Naive thymus-derived CD8-positive, alpha-beta T cell (primary cell): ENCODE results near the gene PPP1CC. TPM values are rescaled to one million over a fixed set of nuclear protein-coding genes. Genes with fewer than 3 reads are reported as not detected.
A peak's percentile ranks its signal among the peaks of the same experiment; 100 is the strongest.
"Not testable (repeated sequence)": the region's sequence is repeated elsewhere in the genome, so short reads cannot be mapped to it uniquely, and the experiment has no call there.

Source experiments
- ATAC-seq, 2 donors: fragments of 150-1000 bp; cut with Tn5 transposase in 1 of 2; sonication (Bioruptor Pico), chemical (Tn5 transposase) in 1 of 2; 1 replicate in 1 of 2; 2 replicates in 1 of 2; pipeline ENCODE4 v1.10.0; 2021; ENCODE audit warnings: mild to moderate bottlenecking in 2 of 2, moderate library complexity in 2 of 2
- POLR2A ChIA-PET: fragments of 350-600 bp; sonication (Branson Sonifier 250); formaldehyde crosslinking; loops from one replicate; lab custom pipeline; 2021; ENCODE audit warnings: antibody characterized with exemption; lab: Charles Lee
- DNase-seq, 10 donors: peaks; one replicate each; pipeline versions ENCODE4 v3.0.0 to v3.0.0-alpha.2; 2020 to 2022
- H3K27ac Mint-ChIP-seq, 10 donors: one replicate each; pipeline ENCODE4 v1.8.0; 2020 to 2022; ENCODE audit warnings: mild to moderate bottlenecking in 10 of 10, mixed read lengths in 10 of 10, moderate library complexity in 4 of 10, inconsistent platforms in 1 of 10
- H3K27me3 Mint-ChIP-seq, 5 donors: one replicate each; pipeline ENCODE4 v1.8.0; 2021 to 2022; ENCODE audit warnings: mixed read lengths in 5 of 5
- H3K36me3 Mint-ChIP-seq, 3 donors: one replicate each; pipeline ENCODE4 v1.8.0; 2020 to 2022; ENCODE audit warnings: mixed read lengths in 3 of 3, mild to moderate bottlenecking in 2 of 3, inconsistent platforms in 1 of 3
- H3K4me1 Mint-ChIP-seq, 4 donors: one replicate each; pipeline ENCODE4 v1.8.0; 2021 to 2022; ENCODE audit warnings: mixed read lengths in 4 of 4
- H3K4me3 Mint-ChIP-seq, 10 donors: one replicate each; pipeline ENCODE4 v1.8.0; 2020 to 2022; ENCODE audit warnings: mild to moderate bottlenecking in 10 of 10, mixed read lengths in 10 of 10, moderate library complexity in 6 of 10, inconsistent platforms in 1 of 10
- H3K9me3 Mint-ChIP-seq, 9 donors: one replicate each; pipeline ENCODE4 v1.8.0; 2020 to 2022; ENCODE audit warnings: mixed read lengths in 9 of 9, mild to moderate bottlenecking in 3 of 9, inconsistent platforms in 1 of 9, moderate library complexity in 1 of 9
- polyA plus RNA-seq, 3 donors: library from polyadenylated mRNA; unstranded; fragments of 300-500 nt; fragmentation: Illumina TruSeq; gene quantifications; one replicate each; pipeline ENCODE4 v1.2.3, GENCODE V29; 2021
- total RNA-seq, 8 experiments: library from RNA in 2 of 8; stranded (reverse) in 2 of 8; gene quantifications; one replicate each; pipeline ENCODE4 v1.2.3 and lab custom pipeline; 2021 to 2026

PPP1CC gene
- total and polyA plus RNA-seq, 5 experiments from 2014 or later = 112 to 150 (median 127) TPM

DNA sequence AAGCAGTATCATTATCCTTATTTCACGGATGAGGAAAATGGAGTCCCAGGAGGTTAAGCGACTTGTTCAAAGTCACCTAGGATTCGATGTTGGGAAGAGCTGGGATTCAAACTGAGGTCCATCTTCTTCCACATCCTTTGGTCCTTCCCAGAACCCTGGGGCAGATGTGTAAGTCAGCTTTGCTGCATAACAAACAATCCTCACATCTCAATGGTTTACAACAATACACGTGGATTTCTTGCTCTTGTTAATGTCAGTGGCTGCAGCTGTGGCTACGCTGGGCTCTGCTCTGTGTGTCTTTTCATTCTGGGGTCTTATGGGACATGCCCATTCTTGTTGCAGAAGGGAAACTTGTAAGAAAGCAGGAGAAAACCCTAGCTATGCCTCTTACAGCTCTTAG, 26.3 kb upstream of the PPP1CC start:
- H3K4me1 Mint-ChIP-seq = peaks cover 7 to 16% (median 8%) of the 10 kb centered on the region in 4 donors
- H3K4me3 Mint-ChIP-seq = no peak overlapping the region
- H3K36me3 Mint-ChIP-seq = no peaks in the 10 kb centered on the region
- H3K27me3 Mint-ChIP-seq = no peaks in the 10 kb centered on the region
- POLR2A ChIA-PET = no interaction called here
- no peak overlapping the region for H3K27ac Mint-ChIP-seq
- ATAC-seq (no peak), DNase-seq (no peak)
- H3K9me3 Mint-ChIP-seq = no peaks in the 10 kb centered on the region

DNA sequence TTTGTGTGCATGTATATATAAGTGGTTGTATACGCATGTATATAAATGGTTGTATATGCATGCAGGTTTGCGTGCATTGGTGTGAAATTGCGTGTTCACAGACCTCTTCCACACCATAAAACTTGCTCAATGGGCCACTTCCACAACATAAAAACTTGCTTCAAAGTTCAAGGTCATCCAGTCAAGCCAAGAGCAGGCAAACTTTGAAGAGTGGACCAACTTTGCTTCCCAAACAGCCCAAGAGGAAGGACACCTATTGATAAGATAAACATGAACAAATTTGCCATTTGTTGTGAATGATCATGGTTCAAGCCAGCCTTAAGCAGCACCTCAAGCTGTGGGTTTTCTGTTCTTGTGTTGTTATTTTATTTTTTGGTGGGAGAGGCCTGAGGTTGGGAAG, 25.2 kb upstream of the PPP1CC start:
- H3K27me3 Mint-ChIP-seq = no peaks in the 10 kb centered on the region
- no peaks in the 10 kb centered on the region for H3K9me3 Mint-ChIP-seq
- H3K36me3 Mint-ChIP-seq = no peaks in the 10 kb centered on the region
- POLR2A ChIA-PET = no interaction called here
- peaks cover 6 to 13% (median 6%) of the 10 kb centered on the region in 4 donors for H3K4me1 Mint-ChIP-seq
- H3K27ac Mint-ChIP-seq = peak overlapping the region in 1 of 10 donors; percentile 84
- ATAC-seq (no peak), DNase-seq (no peak)
- H3K4me3 Mint-ChIP-seq = no peak overlapping the region

DNA sequence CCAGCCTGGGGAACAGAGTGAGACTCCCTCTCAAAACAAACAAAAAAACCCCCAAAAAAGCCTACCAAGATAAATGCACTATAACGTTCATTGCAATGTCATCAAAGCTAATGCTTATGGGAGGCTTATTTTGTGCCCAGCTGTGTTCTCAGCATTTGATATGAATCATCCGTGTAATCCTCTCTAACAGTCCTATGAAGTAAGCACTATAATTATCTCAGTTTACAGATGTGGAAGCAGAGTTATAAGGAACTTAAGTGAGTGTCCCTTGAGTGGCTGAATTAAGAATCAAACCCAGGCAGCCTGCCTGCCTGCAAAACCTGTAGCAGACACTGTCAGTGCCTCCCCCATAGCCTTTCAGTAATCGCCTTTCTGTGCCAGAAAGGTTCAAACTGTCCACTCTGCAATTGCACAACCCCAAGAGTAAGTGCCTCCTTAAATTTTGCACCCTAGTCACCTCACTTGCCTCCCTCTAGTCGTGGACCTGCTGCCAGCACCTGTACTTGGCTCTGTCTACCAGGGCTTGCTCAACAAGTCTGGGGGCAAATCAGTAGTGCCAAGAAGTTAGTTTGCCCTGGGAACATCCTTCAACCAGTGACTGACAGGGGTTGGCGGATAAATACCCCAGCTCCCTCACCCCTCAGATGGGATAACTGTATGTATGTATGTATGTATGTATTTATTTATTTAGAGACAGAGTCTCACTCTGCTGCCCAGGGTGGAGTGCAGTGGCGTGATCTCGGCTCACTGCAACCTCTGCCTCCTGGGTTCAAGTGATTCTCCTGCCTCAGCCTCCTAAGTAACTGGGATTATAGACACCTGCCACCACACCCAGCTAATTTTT, 23.8 kb upstream of the PPP1CC start:
- DNase-seq (no peak), ATAC-seq (no peak)
- Mint-ChIP-seq H3K36me3 (no peaks in the 10 kb centered on the region), H3K9me3 (no peaks in the 10 kb centered on the region), H3K4me1 (peaks cover 0 to 3% (median 0%) of the 10 kb centered on the region in 4 donors), H3K27me3 (no peaks in the 10 kb centered on the region), H3K27ac (no peak overlapping the region), H3K4me3 (no peak overlapping the region)
- POLR2A ChIA-PET = interaction anchor here (0.5 kb wide), 1 partner anchor 9 kb away, joined by 3 read pairs; no protein-coding TSS in a partner anchor

DNA sequence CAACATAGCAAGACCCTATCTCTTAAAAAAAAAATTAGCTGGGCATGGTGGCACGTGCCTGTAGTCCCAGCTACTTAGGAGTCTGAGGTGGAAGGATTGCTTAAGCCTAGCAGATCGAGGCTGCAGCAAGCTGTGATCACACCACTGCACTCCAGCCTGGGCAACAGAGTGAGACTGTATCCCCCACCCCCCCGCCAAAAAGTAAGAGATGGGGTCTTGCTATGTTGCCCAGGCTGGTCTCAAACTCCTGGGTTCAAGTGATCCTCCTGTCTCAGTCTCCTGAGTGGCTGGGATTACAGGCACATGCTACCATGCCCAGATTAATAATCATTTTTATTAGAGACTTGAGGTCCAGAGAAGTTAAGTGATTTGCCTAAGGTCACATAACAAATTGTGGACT, 22.9 kb upstream of the PPP1CC start:
- not testable (repeated sequence) for H3K27ac Mint-ChIP-seq, ATAC-seq, H3K27me3 Mint-ChIP-seq, DNase-seq, H3K36me3 Mint-ChIP-seq, H3K9me3 Mint-ChIP-seq, H3K4me1 Mint-ChIP-seq, H3K4me3 Mint-ChIP-seq
- POLR2A ChIA-PET = interaction anchor here (0.5 kb wide), 1 partner anchor 10 kb away, joined by 3 read pairs; no protein-coding TSS in a partner anchor

DNA sequence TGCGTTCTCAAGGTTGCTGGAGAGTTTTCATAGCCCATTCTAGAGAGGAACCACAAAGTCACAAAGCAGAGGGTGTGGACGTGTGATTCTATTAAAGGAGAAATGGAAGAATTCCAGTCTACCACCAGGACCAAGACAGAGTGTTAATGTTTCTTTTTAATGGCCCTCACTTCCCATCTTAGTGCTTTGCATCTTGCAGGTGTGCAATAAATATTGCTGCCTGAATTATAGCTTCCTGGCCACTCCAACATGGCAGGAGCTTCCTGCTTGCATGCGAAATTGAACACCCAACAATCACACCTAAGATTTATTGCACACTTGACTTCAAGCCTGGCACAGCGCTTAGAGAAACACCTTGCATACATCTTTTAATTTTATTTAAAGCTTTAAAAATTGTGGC, 22.4 kb upstream of the PPP1CC start:
- no peak for ATAC-seq
- Mint-ChIP-seq H3K4me1 (peaks cover 0 to under 1% (median 0%) of the 10 kb centered on the region in 4 donors), H3K9me3 (no peaks in the 10 kb centered on the region), H3K27ac (no peak overlapping the region), H3K4me3 (no peak overlapping the region), H3K27me3 (no peaks in the 10 kb centered on the region), H3K36me3 (no peaks in the 10 kb centered on the region)
- POLR2A ChIA-PET = no interaction called here
- no peak for DNase-seq

DNA sequence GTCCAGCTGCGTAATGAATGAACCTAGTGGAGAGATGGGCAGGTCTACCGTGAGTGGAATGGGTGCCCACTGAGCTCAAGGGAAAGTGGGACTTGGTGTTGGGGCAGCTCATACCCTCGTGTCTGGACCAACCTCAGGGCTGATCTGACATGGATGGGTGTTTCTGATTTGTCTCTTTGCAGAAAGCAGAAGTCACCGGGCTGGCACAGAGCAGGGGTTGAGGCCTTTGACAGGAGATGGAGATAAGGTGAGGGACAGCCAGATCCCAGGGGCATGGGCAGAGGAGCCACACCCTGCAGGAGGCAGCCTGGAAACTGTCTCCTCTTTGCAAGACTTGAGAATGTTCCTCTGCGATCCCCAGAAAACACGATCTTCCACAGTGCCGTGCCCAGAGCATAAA, 20.9 kb upstream of the PPP1CC start:
- no peak for DNase-seq
- no peaks in the 10 kb centered on the region for H3K27me3 Mint-ChIP-seq
- ATAC-seq = no peak
- no peak overlapping the region for H3K27ac Mint-ChIP-seq
- H3K4me1 Mint-ChIP-seq = peaks cover 0 to 2% (median 0%) of the 10 kb centered on the region in 4 donors
- POLR2A ChIA-PET = no interaction called here
- no peak overlapping the region for H3K4me3 Mint-ChIP-seq
- no peaks in the 10 kb centered on the region for H3K36me3 Mint-ChIP-seq
- no peaks in the 10 kb centered on the region for H3K9me3 Mint-ChIP-seq

DNA sequence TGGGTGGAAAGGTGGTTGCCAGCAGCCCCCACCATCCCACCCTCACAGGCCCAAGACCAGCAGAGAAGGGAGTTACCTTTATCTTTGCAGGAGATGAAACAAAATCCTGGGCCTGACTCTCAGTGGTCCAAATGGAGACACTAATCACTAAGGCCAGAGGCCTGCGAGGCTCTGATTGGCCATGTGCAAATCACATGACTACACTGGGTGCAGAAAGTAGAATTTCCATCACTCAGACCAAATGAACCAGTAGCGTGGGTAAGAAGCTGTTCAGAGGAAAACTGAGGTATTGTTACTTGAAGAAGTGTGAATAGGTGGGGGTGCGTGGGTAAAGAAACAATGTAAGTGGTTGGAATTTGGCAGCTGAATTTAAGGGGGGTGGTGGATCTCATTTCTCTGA, 20.2 kb upstream of the PPP1CC start:
- no peaks in the 10 kb centered on the region for H3K9me3 Mint-ChIP-seq
- DNase-seq (no peak), ATAC-seq (no peak)
- no peaks in the 10 kb centered on the region for H3K27me3 Mint-ChIP-seq
- H3K4me3 Mint-ChIP-seq = no peak overlapping the region
- peaks cover 0 to 2% (median 0%) of the 10 kb centered on the region in 4 donors for H3K4me1 Mint-ChIP-seq
- POLR2A ChIA-PET = no interaction called here
- no peaks in the 10 kb centered on the region for H3K36me3 Mint-ChIP-seq
- H3K27ac Mint-ChIP-seq = no peak overlapping the region

DNA sequence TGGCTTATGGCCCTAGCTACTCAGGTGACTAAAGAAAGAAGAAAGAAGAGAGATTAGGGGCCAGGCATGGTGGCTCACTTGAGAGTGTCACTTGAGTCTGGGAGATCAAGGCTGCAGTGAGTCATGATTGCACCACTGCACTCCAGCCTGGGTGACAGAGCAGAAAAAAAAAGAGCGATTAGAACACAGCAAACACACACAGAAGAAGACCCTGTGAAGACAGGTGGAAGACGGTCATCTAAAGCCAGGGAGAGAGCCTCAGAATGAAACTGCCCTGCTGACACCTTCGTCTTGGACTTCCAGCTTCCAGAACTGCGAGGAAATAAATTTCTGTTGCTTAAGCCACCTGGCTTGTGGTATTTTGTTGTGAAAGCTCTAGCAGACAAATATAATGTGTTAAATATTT, 17.5 kb upstream of the PPP1CC start:
- Mint-ChIP-seq H3K27me3 (no peaks in the 10 kb centered on the region), H3K27ac (peak overlapping the region in 1 of 10 donors; percentile 79), H3K36me3 (no peaks in the 10 kb centered on the region), H3K4me1 (peaks cover 0 to 2% (median 0%) of the 10 kb centered on the region in 4 donors), H3K4me3 (no peak overlapping the region), H3K9me3 (no peaks in the 10 kb centered on the region)
- DNase-seq (no peak), ATAC-seq (no peak)
- POLR2A ChIA-PET = interaction anchor here (0.7 kb wide), 1 partner anchor 60 kb away, joined by 3 read pairs; no protein-coding TSS in a partner anchor

DNA sequence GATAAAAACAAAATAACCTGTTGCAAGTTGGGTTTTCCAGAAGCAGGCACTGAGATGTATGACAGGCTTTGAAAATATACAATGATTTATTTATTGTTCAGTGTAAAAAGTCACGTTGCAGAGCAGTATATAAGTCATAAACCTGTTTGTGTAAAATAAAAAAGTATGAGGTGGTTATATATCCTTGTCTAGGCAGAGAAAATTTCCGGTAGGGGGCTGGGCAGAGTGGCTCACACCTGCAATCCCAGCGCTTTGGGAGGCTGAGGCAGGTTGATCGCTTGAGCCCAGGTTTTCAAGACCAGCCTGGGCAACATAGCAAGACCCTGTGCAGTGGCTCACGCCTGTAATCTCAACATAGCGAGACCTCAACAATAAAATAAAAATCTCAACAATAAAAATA, 16.2 kb upstream of the PPP1CC start:
- no peaks in the 10 kb centered on the region for H3K9me3 Mint-ChIP-seq

DNA sequence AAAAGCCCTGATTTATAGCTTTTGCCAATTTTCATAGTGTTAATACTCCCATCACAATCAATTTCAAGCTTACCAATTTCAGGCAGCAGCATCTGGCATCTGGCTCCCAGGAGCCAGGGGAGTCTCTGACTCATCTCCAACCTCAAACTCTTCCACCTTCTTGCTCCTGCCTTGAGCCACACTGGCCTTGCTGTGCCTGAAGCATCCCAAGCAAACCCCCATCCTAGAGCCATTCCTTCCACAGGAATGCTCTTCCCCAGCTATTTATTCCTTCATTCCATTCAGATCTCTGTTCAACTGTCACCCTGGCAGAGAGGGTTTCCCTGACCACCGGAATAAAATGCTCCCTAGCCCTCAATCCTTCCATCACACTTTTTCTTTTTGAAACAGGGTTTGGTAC, 13.9 kb upstream of the PPP1CC start:
- no peaks in the 10 kb centered on the region for H3K36me3 Mint-ChIP-seq
- DNase-seq (no peak), ATAC-seq (no peak)
- H3K9me3 Mint-ChIP-seq = no peaks in the 10 kb centered on the region
- H3K27me3 Mint-ChIP-seq = no peaks in the 10 kb centered on the region
- H3K4me3 Mint-ChIP-seq = no peak overlapping the region
- H3K27ac Mint-ChIP-seq = peak overlapping the region in 2 of 10 donors; percentile 11 to 52
- POLR2A ChIA-PET = no interaction called here
- H3K4me1 Mint-ChIP-seq = peaks cover 0 to 2% (median 0%) of the 10 kb centered on the region in 4 donors

More for the DNA sequence above, 16.2 kb upstream of the PPP1CC start:
- Mint-ChIP-seq H3K27me3 (no peaks in the 10 kb centered on the region), H3K4me1 (peaks cover 0 to 2% (median 0%) of the 10 kb centered on the region in 4 donors), H3K4me3 (no peak overlapping the region), H3K36me3 (no peaks in the 10 kb centered on the region), H3K27ac (no peak overlapping the region)
- DNase-seq = no peak
- POLR2A ChIA-PET = no interaction called here
- no peak for ATAC-seq

DNA sequence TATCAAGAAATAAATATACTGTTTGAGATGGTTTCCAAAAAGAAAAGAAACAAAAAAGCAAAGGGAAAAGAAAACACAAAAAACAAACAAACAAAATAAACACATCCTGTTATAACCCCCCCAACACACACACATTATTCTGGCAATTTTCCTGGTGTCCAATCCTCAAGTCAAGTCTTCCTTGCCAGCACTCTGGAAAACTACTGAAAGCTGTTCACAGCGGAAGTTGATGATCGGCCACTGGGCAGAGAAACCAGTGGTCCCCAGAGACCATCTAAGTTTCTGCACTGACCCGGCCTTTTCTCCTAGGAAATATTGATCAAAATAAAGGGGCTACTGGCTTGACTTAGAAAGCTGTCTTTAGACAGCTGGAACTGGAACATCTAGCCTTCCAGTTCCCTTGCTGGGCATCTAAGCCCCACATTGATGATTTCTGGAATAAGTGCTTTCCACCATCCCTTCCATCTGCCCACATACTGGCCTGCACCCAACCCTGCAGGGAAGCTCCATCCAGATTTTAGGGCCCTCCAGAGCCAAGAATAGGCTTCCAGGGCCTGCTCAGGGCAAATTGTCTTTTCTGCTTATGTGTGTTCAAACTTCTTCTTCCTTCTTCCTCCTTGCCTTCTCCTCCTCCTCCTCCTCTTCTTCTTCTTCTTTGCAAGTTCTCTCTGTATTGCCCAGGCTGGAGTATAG, 11.6 kb upstream of the PPP1CC start:
- Mint-ChIP-seq H3K27ac (peak overlapping the region in 1 of 10 donors; percentile 20), H3K9me3 (no peaks in the 10 kb centered on the region), H3K4me3 (no peak overlapping the region), H3K27me3 (no peaks in the 10 kb centered on the region), H3K4me1 (no peaks in the 10 kb centered on the region), H3K36me3 (no peaks in the 10 kb centered on the region)
- no peak for ATAC-seq
- DNase-seq = no peak
- POLR2A ChIA-PET = interaction anchor here (0.7 kb wide), 1 partner anchor 130 kb away, joined by 4 read pairs; no protein-coding TSS in a partner anchor

DNA sequence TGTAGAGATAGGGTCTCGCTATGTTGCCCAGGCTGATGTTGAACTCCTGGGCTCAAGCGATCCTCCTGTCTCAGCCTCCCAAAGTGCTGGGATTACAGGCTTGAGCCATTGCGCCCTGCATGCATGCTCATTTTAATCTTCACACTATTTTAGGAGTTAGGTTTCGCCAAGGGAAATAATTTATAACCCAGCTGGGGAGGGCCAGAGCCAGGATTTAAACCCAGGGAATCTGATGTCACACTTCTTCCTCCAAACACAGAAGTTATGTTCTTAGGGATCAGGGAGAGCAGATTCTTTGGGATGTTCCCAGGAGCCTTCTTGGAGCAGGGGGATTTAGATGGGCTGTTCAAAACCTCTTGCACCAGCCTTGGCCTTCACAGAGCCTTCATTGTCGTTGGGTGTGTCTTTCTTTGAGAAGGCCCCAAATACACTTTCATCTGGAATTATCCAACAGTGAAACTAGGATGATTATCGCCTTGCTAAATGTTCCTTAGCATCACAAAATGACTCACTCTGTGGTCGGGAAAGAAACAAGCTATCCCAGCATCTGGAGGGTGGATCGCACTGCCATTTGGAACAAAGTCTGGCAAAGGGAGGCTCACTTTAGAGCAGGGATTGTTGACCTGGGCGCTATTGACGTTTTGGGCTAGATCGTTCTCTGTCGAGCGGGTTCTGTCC, 8.2 kb upstream of the PPP1CC start:
- ATAC-seq (no peak), DNase-seq (no peak)
- H3K4me1 Mint-ChIP-seq = no peaks in the 10 kb centered on the region
- no peak overlapping the region for H3K27ac Mint-ChIP-seq
- POLR2A ChIA-PET = no interaction called here
- H3K4me3 Mint-ChIP-seq = no peak overlapping the region
- no peaks in the 10 kb centered on the region for H3K27me3 Mint-ChIP-seq
- H3K9me3 Mint-ChIP-seq = no peaks in the 10 kb centered on the region
- H3K36me3 Mint-ChIP-seq = no peaks in the 10 kb centered on the region
